ENCODE results near the gene CERS2. TPM values are rescaled to one million over a fixed set of nuclear protein-coding genes. Genes with fewer than 3 reads are reported as not detected.
"Not testable (repeated sequence)": the region's sequence is repeated elsewhere in the genome, so short reads cannot be mapped to it uniquely, and the experiment has no call there.

Gene CERS2
- total RNA-seq, 2 experiments from 2014 or later: 177 to 181 TPM

DNA sequence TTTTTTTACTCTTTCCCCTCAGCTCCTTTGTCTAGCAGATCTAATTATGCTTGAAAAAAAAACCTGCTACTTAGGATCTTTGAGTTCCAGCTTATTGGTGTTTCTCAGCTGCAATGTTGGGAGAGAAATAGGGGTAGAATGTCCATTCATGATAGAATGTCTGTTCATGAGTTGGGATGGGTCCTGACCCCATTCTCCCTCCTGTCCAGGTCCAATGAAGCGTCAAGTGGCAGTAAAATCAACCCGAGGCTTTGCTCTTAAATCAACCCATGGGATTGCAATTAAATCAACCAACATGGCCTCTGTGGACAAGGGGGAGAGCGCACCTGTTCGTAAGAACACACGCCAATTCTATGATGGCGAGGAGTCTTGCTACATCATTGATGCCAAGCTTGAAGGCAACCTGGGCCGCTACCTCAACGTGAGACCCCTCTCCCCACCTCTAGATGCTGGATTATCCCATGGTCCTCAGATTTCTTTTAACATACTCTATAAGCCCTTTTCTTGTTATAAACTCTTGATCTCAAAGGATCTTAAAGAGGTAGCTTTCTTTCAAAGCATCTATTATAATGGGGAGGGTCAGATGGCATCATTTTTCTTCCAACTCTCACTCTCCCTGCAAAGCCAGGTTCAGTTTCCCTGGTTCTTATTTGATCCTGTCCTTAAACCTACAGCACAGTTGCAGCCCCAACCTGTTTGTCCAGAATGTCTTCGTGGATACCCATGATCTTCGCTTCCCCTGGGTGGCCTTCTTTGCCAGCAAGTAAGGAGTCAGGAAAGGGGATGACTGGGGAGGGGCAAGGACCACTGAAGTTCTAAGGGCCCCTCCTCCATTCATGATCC is 11.1 kb downstream of the CERS2 start:
- no peaks in the 10 kb centered on the region for H3K4me1 Mint-ChIP-seq
- CTCF ChIA-PET: interaction anchor here (1.5 to 2.9 kb wide), 2 partner anchors 10 to 15 kb away, joined by 3 to 15 read pairs; no protein-coding TSS in a partner anchor
- H3K36me3 Mint-ChIP-seq (ENCODE audit: low read depth): peaks cover 82% of the 10 kb centered on the region
- no peak overlapping the region for H3K27ac Mint-ChIP-seq
- no peaks in the 10 kb centered on the region for H3K9me3 Mint-ChIP-seq
- POLR2A ChIA-PET: interaction anchor here (0.9 to 2.4 kb wide), 3 partner anchors 10 to 14 kb away, joined by 3 to 14 read pairs (median 4); partner anchors contain the start of gene CERS2
- no peak for DNase-seq
- no peak overlapping the region for H3K4me3 Mint-ChIP-seq
- H3K27me3 Mint-ChIP-seq: no peaks in the 10 kb centered on the region

DNA sequence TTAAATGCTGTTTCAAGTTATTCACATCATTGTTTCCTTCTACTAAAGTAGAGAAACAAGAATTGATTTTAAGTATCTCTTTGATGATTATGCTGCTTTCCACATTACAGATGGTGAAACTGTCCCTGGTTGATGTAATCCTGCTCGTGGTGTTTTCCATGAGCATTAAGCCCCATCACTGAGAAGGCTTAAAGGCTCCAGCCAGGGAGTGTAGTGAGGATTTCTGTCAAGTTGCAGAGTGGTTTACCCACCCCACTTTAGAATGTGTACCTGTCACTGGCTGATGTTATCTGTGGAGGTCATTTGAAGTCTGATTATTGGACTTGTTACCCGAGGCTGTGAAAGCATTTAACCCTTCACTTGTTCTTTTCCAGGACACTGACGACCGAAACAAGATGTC is 12.9 kb downstream of the CERS2 start:
- H3K36me3 Mint-ChIP-seq (ENCODE audit: low read depth): peaks cover 71% of the 10 kb centered on the region
- POLR2A ChIA-PET: interaction anchor here (1.4 to 2.4 kb wide), 2 partner anchors 12 to 15 kb away, joined by 4 to 14 read pairs; partner anchors contain the start of gene CERS2

DNA sequence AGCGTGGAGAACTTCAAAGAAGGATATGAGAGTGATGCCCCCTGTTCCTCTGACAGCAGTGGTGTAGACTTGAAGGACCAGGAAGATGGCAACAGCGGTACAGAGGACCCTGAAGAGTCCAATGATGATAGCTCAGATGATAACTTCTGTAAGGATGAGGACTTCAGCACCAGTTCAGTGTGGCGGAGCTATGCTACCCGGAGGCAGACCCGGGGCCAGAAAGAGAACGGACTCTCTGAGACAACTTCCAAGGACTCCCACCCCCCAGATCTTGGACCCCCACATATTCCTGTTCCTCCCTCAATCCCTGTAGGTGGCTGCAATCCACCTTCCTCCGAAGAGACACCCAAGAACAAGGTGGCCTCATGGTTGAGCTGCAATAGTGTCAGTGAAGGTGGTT is 14.0 kb downstream of the CERS2 start:
- POLR2A ChIA-PET: interaction anchor here (0.6 to 1.4 kb wide), 2 partner anchors 17 to 33 kb away, joined by 3 to 4 read pairs; no protein-coding TSS in a partner anchor

More for the DNA sequence above, 12.9 kb downstream of the CERS2 start:
- no peaks in the 10 kb centered on the region for H3K9me3 Mint-ChIP-seq
- no peak for DNase-seq
- CTCF ChIA-PET: no interaction called here
- H3K4me1 Mint-ChIP-seq: peaks cover 6% of the 10 kb centered on the region
- H3K4me3 Mint-ChIP-seq: no peak overlapping the region
- no peak overlapping the region for H3K27ac Mint-ChIP-seq
- no peaks in the 10 kb centered on the region for H3K27me3 Mint-ChIP-seq

DNA sequence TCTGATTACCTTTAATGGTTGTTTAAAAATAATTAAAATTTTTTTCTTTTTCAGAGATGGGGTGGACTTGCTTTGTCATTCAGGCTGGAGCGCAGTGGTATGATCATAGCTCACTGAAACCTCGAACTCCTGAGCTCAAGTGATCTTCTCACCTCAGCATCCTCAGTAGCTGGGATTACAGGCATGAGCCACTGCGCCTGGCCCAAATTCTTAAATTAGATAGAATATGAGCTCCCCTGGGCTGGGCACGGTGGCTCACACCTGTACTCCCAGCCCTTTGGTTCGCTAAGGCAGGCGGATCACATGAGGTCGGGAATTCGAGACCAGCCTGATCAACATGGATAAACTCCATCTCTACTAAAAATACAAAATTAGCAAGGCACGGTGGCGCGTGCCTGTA is 17.0 kb downstream of the CERS2 start:
- H3K36me3 Mint-ChIP-seq (ENCODE audit: low read depth): peaks cover 57% of the 10 kb centered on the region
- no peak for DNase-seq
- no peaks in the 10 kb centered on the region for H3K27me3 Mint-ChIP-seq
- H3K4me1 Mint-ChIP-seq: peaks cover 6% of the 10 kb centered on the region
- ChIA-PET CTCF (interaction anchor here (0.6 to 1.3 kb wide), 3 partner anchors 21 to 889 kb away, joined by 3 to 5 read pairs (median 3); no protein-coding TSS in a partner anchor), POLR2A (interaction anchor here (1.6 to 2.2 kb wide), 2 partner anchors 16 to 17 kb away, joined by 3 to 9 read pairs; partner anchors contain the start of gene CERS2)
- no peak overlapping the region for H3K27ac Mint-ChIP-seq
- no peak overlapping the region for H3K4me3 Mint-ChIP-seq
- no peaks in the 10 kb centered on the region for H3K9me3 Mint-ChIP-seq

More for the DNA sequence above, 14.0 kb downstream of the CERS2 start:
- H3K27ac Mint-ChIP-seq: no peak overlapping the region
- no peak overlapping the region for H3K4me3 Mint-ChIP-seq
- H3K9me3 Mint-ChIP-seq: no peaks in the 10 kb centered on the region
- no peak for DNase-seq
- H3K36me3 Mint-ChIP-seq (ENCODE audit: low read depth): peaks cover 61% of the 10 kb centered on the region
- H3K27me3 Mint-ChIP-seq: no peaks in the 10 kb centered on the region
- CTCF ChIA-PET: no interaction called here
- H3K4me1 Mint-ChIP-seq: peaks cover 6% of the 10 kb centered on the region

DNA sequence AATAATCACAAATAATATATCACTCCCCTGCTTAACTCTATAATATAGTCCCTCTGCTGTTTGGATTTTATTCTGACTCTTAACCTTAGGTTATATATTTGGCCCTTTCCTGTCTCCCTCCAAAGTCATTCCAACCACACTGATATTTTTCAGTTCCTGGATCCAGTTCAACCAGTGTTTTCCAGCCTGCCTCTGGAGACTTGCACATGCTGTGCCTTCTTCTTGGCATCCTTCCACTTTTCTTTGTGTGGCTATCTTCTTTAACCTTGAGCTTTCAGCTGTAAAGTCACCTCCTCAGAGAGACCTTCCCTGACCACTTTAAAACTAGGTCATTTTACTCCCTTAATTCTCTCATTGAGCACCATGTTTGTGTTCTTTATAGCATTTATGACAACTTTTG is 19.4 kb downstream of the CERS2 start:
- Mint-ChIP-seq H3K36me3 (ENCODE audit: low read depth) (peaks cover 61% of the 10 kb centered on the region), H3K4me1 (peaks cover 6% of the 10 kb centered on the region), H3K27me3 (no peaks in the 10 kb centered on the region), H3K9me3 (no peaks in the 10 kb centered on the region), H3K4me3 (no peak overlapping the region), H3K27ac (no peak overlapping the region)
- ChIA-PET POLR2A (no interaction called here), CTCF (interaction anchor here (0.6 kb wide), 1 partner anchor 255 kb away, joined by 3 read pairs; no protein-coding TSS in a partner anchor)
- no peak for DNase-seq

DNA sequence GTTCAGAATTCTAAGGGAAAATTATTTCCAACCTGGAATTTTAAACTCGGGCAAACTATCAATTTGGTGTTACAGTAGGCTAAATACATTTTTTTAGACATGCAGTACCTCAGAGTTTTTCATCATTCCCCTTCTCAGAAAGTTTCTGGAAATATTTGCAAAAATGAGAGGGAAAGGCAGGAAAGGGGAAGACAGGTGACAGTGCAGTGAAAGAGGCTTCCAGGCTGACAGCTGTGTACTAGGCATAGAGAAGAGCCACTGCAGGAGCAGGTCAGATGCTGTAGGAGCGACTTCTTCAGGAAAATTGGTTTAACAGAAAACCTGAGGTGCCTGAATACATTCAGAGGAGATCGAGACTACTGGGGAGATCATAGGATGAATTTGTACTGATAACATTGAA is 19.9 kb downstream of the CERS2 start:
- peaks cover 6% of the 10 kb centered on the region for H3K4me1 Mint-ChIP-seq
- ChIA-PET POLR2A (no interaction called here), CTCF (no interaction called here)

DNA sequence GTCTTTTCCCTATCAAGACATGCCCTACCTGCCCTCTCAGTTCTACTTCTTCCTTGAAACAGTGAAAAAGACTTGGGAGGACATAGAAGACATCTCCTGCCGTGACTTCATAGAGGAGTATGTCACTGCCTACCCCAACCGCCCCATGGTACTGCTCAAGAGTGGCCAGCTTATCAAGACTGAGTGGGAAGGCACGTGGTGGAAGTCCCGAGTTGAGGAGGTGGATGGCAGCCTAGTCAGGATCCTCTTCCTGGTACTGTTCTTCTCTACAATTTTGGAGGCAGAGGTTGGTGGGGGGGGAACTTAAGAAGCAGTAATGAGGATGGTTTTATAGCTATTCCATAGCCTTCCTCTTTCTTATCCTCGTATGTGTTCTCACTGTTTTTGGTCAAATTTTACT is 29.8 kb downstream of the CERS2 start:
- H3K27me3 Mint-ChIP-seq: no peaks in the 10 kb centered on the region
- H3K27ac Mint-ChIP-seq: peak overlapping the region; percentile 15
- H3K4me3 Mint-ChIP-seq: no peak overlapping the region
- no peaks in the 10 kb centered on the region for H3K9me3 Mint-ChIP-seq
- POLR2A ChIA-PET: no interaction called here
- H3K4me1 Mint-ChIP-seq: no peaks in the 10 kb centered on the region
- peaks cover 60% of the 10 kb centered on the region for H3K36me3 Mint-ChIP-seq (ENCODE audit: low read depth)
- CTCF ChIA-PET: no interaction called here
- no peak for DNase-seq

More for the DNA sequence above, 19.9 kb downstream of the CERS2 start:
- Mint-ChIP-seq H3K4me3 (no peak overlapping the region), H3K9me3 (no peaks in the 10 kb centered on the region), H3K36me3 (ENCODE audit: low read depth) (peaks cover 60% of the 10 kb centered on the region), H3K27me3 (no peaks in the 10 kb centered on the region), H3K27ac (no peak overlapping the region)
- DNase-seq: no peak

DNA sequence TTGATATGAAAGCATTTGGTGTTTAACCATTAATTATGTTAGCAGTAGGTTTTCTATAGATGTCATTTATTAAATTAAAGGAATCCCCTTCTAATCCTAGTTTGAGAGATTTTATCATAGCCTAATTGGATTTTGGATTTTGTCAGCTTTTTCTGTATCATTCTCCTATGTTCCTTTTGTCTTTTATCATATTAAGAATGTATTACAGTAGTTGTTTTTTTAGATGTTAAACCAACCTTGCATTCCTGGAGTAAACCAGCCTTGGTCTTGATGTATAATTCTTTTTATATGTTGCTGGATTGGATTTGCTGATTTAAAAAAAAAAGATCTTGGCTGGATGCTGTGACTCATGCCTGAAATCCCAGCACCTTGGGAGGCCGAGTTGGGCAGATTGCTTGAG is 42.9 kb downstream of the CERS2 start:
- peaks cover 14% of the 10 kb centered on the region for H3K9me3 Mint-ChIP-seq
- POLR2A ChIA-PET: no interaction called here
- H3K27me3 Mint-ChIP-seq: no peaks in the 10 kb centered on the region
- no peak for DNase-seq
- CTCF ChIA-PET: interaction anchor here (1.1 kb wide), 1 partner anchor 64 kb away, joined by 4 read pairs; no protein-coding TSS in a partner anchor
- H3K36me3 Mint-ChIP-seq (ENCODE audit: low read depth): peaks cover 74% of the 10 kb centered on the region
- no peak overlapping the region for H3K27ac Mint-ChIP-seq
- H3K4me1 Mint-ChIP-seq: peaks cover 19% of the 10 kb centered on the region
- H3K4me3 Mint-ChIP-seq: no peak overlapping the region

DNA sequence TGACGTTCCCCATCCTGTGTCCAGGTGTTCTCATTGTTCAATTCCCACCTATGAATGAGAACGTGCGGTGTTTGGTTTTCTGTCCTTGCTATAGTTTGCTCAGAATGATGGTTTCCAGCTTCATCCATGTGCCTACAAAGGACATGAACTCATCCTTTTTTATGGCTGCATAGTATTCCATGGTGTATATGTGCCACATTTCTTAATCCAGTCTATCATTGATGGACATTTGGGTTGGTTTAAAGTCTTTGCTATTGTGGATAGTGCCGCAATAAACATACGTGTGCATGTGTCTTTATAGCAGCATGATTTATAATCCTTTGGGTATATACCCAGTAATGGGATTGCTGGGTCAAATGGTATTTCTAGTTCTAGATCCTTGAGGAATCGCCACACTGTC is 45.9 kb downstream of the CERS2 start:
- POLR2A ChIA-PET, H3K4me3 Mint-ChIP-seq, CTCF ChIA-PET, DNase-seq, H3K27ac Mint-ChIP-seq, H3K27me3 Mint-ChIP-seq: not testable (repeated sequence)
- peaks cover 58% of the 10 kb centered on the region for H3K36me3 Mint-ChIP-seq (ENCODE audit: low read depth)
- H3K9me3 Mint-ChIP-seq: peaks cover 14% of the 10 kb centered on the region
- H3K4me1 Mint-ChIP-seq: peaks cover 25% of the 10 kb centered on the region

DNA sequence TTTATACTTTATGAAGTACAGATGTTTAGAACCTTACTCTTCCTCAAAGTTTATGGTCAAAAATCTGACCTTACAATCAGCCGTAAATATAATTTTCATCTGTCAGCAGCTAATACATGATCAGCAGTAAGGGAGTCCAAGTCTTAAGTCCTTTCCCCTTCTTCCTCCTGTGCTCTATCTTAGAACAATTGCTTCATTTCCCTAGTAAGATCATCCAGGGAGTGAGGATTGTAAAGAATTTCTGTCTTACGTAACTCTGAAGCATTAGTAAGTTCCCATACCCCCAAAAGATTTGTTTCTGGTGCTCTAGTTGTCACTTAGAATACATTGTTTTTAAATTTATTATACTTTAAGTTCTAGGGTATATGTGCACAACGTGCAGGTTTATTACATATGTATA is 46.3 kb downstream of the CERS2 start:
- H3K27ac Mint-ChIP-seq: no peak overlapping the region
- H3K36me3 Mint-ChIP-seq (ENCODE audit: low read depth): peaks cover 57% of the 10 kb centered on the region
- no peak overlapping the region for H3K4me3 Mint-ChIP-seq
- H3K9me3 Mint-ChIP-seq: peaks cover 14% of the 10 kb centered on the region
- no peak for DNase-seq
- H3K27me3 Mint-ChIP-seq: no peaks in the 10 kb centered on the region
- CTCF ChIA-PET: no interaction called here
- H3K4me1 Mint-ChIP-seq: peaks cover 25% of the 10 kb centered on the region
- POLR2A ChIA-PET: interaction anchor here (0.9 to 1.6 kb wide), 2 partner anchors 33 to 52 kb away, joined by 3 to 5 read pairs; partner anchors contain the start of gene ARNT

DNA sequence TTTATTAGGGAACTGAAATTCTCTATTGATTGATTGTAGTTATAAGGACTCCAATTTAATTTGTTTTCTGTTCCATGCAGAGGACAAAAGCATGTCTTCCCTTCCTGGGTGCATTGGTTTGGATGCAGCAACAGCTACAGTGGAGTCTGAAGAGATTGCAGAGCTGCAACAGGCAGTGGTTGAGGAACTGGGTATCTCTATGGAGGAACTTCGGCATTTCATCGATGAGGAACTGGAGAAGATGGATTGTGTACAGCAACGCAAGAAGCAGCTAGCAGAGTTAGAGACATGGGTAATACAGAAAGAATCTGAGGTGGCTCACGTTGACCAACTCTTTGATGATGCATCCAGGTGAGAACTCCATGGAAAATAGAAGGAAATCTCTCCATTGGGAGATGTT is 47.0 kb downstream of the CERS2 start:
- POLR2A ChIA-PET: interaction anchor here (0.9 to 1.6 kb wide), 4 partner anchors 33 to 51 kb away, joined by 3 to 5 read pairs (median 4); partner anchors contain the start of gene ARNT
- H3K36me3 Mint-ChIP-seq (ENCODE audit: low read depth): peaks cover 50% of the 10 kb centered on the region

DNA sequence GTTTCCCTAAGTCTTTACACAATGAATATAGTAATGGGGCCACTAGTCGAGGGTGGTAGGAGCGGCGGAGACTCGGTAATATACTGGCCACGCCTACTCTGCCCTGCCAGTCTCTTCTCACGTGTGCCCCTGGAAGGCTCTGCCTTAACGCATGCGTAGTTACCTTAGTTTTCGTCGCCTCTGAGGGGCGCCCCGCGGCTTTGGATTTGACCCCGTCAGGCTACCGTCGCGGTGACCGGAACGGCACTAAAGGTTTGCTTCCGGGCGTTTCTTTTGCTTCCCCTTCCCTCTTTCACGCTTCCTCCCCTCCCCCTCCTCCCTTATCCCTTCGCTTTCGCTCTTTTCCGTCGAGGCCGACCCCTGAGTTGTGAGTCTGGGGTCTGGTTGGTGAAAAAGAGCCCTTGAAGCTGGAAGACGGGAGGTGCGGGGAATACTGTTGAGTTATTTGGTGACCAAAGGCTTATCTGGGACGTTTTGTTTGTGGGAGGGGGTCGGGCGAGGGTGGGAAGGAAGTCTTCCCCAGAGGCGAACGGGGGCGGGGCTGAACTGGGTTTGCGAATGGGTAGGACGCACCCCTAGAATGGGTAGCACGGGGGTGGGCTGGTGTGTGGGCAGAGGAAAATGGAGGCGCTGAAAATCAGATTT is 48.4 kb downstream of the CERS2 start, which contains the start of gene SETDB1:
Gene SETDB1 (plus strand): TSS at position 267 of the 645 bp plus-strand sequence. CDS start 1,352 bp downstream, outside the sequence.
- Mint-ChIP-seq H3K36me3 (ENCODE audit: low read depth) (peaks cover 37% of the 10 kb centered on the region), H3K4me3 (peak within 1 kb of the TSS; percentile 96), H3K4me1 (peaks cover 36% of the 10 kb centered on the region), H3K9me3 (peaks cover 4% of the 10 kb centered on the region), H3K27ac (peak within 1 kb of the TSS; percentile 93), H3K27me3 (no peaks in the 10 kb centered on the region)
- ChIA-PET CTCF (interaction anchor here (0.7 to 1.4 kb wide), 5 partner anchors 10 to 365 kb away, joined by 3 to 6 read pairs (median 3); partner anchors contain the start of gene GOLPH3L), POLR2A (interaction anchor here (0.6 to 1.8 kb wide), 11 partner anchors 36 to 411 kb away, joined by 3 to 7 read pairs (median 3); partner anchors contain the start of genes ARNT, CERS2 and FALEC)
- DNase-seq: peak; percentile 96

More for the DNA sequence above, 47.0 kb downstream of the CERS2 start:
- Mint-ChIP-seq H3K9me3 (peaks cover 14% of the 10 kb centered on the region), H3K27ac (peak overlapping the region; percentile 16), H3K27me3 (no peaks in the 10 kb centered on the region), H3K4me1 (peaks cover 28% of the 10 kb centered on the region), H3K4me3 (peak overlapping the region; percentile 96)
- CTCF ChIA-PET: no interaction called here
- DNase-seq: no peak
